HG03139 (cell line): ENCODE data around the gene PALM.
A peak's percentile ranks its signal among the peaks of the same experiment; 100 is the strongest.
"Not testable (repeated sequence)": the region's sequence is repeated elsewhere in the genome, so short reads cannot be mapped to it uniquely, and the experiment has no call there.

Experiments used
- ATAC-seq: cut with Tn5 transposase; IDR thresholded peaks from one replicate; pipeline ENCODE4 v1.9.1; 2021; ENCODE audit not compliant: unreplicated experiment

PALM gene

GRCh38 chr19:678791-679388, 29.8 kb upstream of the PALM start:
- no peak for ATAC-seq

- ATAC-seq = peak; percentile 10
Measured at GRCh38 chr19:679418-680286, 29.1 kb upstream of the PALM start.

- ATAC-seq = peak; percentile 60
Measured at GRCh38 chr19:680287-681028, 28.3 kb upstream of the PALM start.

GRCh38 chr19:681029-682019, 27.4 kb upstream of the PALM start:
- ATAC-seq = no peak

GRCh38 chr19:682678-683320, 25.9 kb upstream of the PALM start:
- ATAC-seq = no peak

GRCh38 chr19:685454-685931, 23.2 kb upstream of the PALM start:
- no peak for ATAC-seq

- no peak for ATAC-seq
Measured at GRCh38 chr19:686589-687297, 22.0 kb upstream of the PALM start.

GRCh38 chr19:687569-688166, 21.1 kb upstream of the PALM start:
- no peak for ATAC-seq

- no peak for ATAC-seq
Measured at GRCh38 chr19:688214-688613, 20.5 kb upstream of the PALM start.

GRCh38 chr19:688992-689391, 19.7 kb upstream of the PALM start:
- ATAC-seq = no peak

GRCh38 chr19:690203-690602, 18.5 kb upstream of the PALM start:
- ATAC-seq = no peak

- ATAC-seq = no peak
Measured at GRCh38 chr19:694481-695351, 14.0 kb upstream of the PALM start.

GRCh38 chr19:695352-695949, 13.3 kb upstream of the PALM start, which contains the start of gene PRSS57:
PRSS57 (minus strand) TSS chr19:695452; CDS start chr19:695430, 22 bp downstream.
- ATAC-seq = no peak

- ATAC-seq = not testable (repeated sequence)
Measured at GRCh38 chr19:698529-698928, 10.2 kb upstream of the PALM start.

- ATAC-seq = not testable (repeated sequence)
Measured at GRCh38 chr19:699885-700284, 8.8 kb upstream of the PALM start.

- ATAC-seq = not testable (repeated sequence)
Measured at GRCh38 chr19:702847-703246, 5.9 kb upstream of the PALM start.

- no peak for ATAC-seq
Measured at GRCh38 chr19:703329-703650, 5.4 kb upstream of the PALM start.
